Smooth muscle cell (in vitro differentiated cells): ENCODE data around the gene BATF3. TPM values are rescaled to one million over a fixed set of nuclear protein-coding genes. Genes with fewer than 3 reads are reported as not detected.

Experiments
- DNase-seq: peaks from one replicate; lab custom pipeline; 2025; ENCODE audit not compliant: unreplicated experiment; lab: John Stamatoyannopoulos, UW
- H2AFZ ChIP-seq: fragments of 200-600 bp; sonication (generic); 2 replicates; pipeline ENCODE4 v1.6.0; 2016; ENCODE audit warnings: antibody characterized with exemption, low read depth, mild to moderate bottlenecking
- H3F3A ChIP-seq: fragments of 200-600 bp; sonication (generic); 2 replicates; pipeline ENCODE4 v1.6.0; 2017; ENCODE audit warnings: antibody characterized with exemption, low read depth
- H3K27ac ChIP-seq: fragments of 200-600 bp; sonication (generic); 2 replicates; pipeline ENCODE4 v1.5.1; 2016; ENCODE audit warnings: low read depth, mild to moderate bottlenecking
- H3K27me3 ChIP-seq: fragments of 200-600 bp; sonication (generic); 2 replicates; pipeline ENCODE4 v1.6.1; 2016; ENCODE audit warnings: low read depth, mild to moderate bottlenecking
- H3K36me3 ChIP-seq: fragments of 200-600 bp; sonication (generic); 2 replicates; pipeline ENCODE4 v1.5.1; 2016; ENCODE audit warnings: low read depth
- H3K4me1 ChIP-seq: fragments of 200-600 bp; sonication (generic); 2 replicates; pipeline ENCODE4 v1.5.1; 2016; ENCODE audit warnings: low read depth
- H3K4me2 ChIP-seq: fragments of 200-600 bp; sonication (generic); 2 replicates; pipeline ENCODE4 v1.6.0; 2016; ENCODE audit warnings: mild to moderate bottlenecking
- H3K4me3 ChIP-seq: fragments of 200-600 bp; sonication (generic); 2 replicates; pipeline ENCODE4 v1.5.1; 2016; ENCODE audit warnings: mild to moderate bottlenecking
- H3K79me2 ChIP-seq: fragments of 200-600 bp; sonication (generic); 2 replicates; pipeline ENCODE4 v1.6.0; 2016; ENCODE audit warnings: low read depth, mild to moderate bottlenecking
- H3K9ac ChIP-seq: fragments of 200-600 bp; sonication (generic); 2 replicates; pipeline ENCODE4 v1.6.0; 2016; ENCODE audit warnings: low read depth
- H3K9me3 ChIP-seq: fragments of 200-600 bp; sonication (generic); replicated peaks from 2 replicates; pipeline ENCODE4 v1.5.1; 2016; ENCODE audit warnings: low read depth
- H4K20me1 ChIP-seq: fragments of 200-600 bp; sonication (generic); 2 replicates; pipeline ENCODE4 v1.6.0; 2016; ENCODE audit warnings: low read depth
- CTCF ChIP-seq: fragments of 200-600 bp; sonication (generic); IDR thresholded peaks from 2 replicates; pipeline ENCODE4 v1.5.1; 2017; ENCODE audit warnings: borderline replicate concordance, mild to moderate bottlenecking, antibody characterized with exemption; ENCODE audit not compliant: insufficient read depth, poor library complexity, severe bottlenecking
- WGBS: methylation state at CpG from one replicate; pipeline ENCODE4 v1.1.7; 2016; ENCODE audit warnings: low lambda C conversion rate; 5-methylcytosine and 5-hydroxymethylcytosine counted together
- polyA plus RNA-seq: library from polyadenylated mRNA; unstranded; fragments of >200 nt; fragmentation: Nextera tagmentation; extraction: Ambion mirVana; gene quantifications from 2 replicates; pipeline ENCODE4 v1.2.1, GENCODE V29; 2016
- total RNA-seq: library from RNA; depleted of rRNA; stranded (reverse); fragments of >200 nt; gene quantifications from 2 replicates; pipeline ENCODE4 v1.2.3, GENCODE V29; 2014

Gene BATF3
- total and polyA plus RNA-seq, 2 experiments from 2014 or later: 5.8 to 11.5 TPM

- H3F3A ChIP-seq: no peaks in the 10 kb centered on the region
- H3K27ac ChIP-seq: no peak overlapping the region
- H3K9me3 ChIP-seq: no peaks in the 10 kb centered on the region
- H4K20me1 ChIP-seq: no peaks in the 10 kb centered on the region
- no peak overlapping the region for H3K9ac ChIP-seq
- H2AFZ ChIP-seq: no peak overlapping the region
- 90% methylated on average over 6 of the region's 6 CpGs for WGBS
- H3K36me3 ChIP-seq: no peaks in the 10 kb centered on the region
- no peaks in the 10 kb centered on the region for H3K4me1 ChIP-seq
- DNase-seq: no peak
- no peaks in the 10 kb centered on the region for H3K79me2 ChIP-seq
- no peak overlapping the region for H3K4me3 ChIP-seq
- H3K27me3 ChIP-seq: no peaks in the 10 kb centered on the region
- TF ChIP-seq CTCF: no peak
- no peak overlapping the region for H3K4me2 ChIP-seq
These were observed 54.6 kb downstream of the BATF3 start for GRCh38 chr1:212644866-212645545.

GRCh38 chr1:212643877-212644276, 55.8 kb downstream of the BATF3 start:
- H3K9ac ChIP-seq: no peak overlapping the region
- no peak for TF ChIP-seq CTCF
- H3K27me3 ChIP-seq: no peaks in the 10 kb centered on the region
- no peaks in the 10 kb centered on the region for H3K36me3 ChIP-seq
- H3K4me1 ChIP-seq: no peaks in the 10 kb centered on the region
- no peaks in the 10 kb centered on the region for H4K20me1 ChIP-seq
- no peak for DNase-seq
- H3K4me3 ChIP-seq: no peak overlapping the region
- H3K27ac ChIP-seq: no peak overlapping the region
- H3K9me3 ChIP-seq: no peaks in the 10 kb centered on the region
- WGBS: 95% methylated on average over 2 of the region's 2 CpGs
- H2AFZ ChIP-seq: no peak overlapping the region
- no peaks in the 10 kb centered on the region for H3F3A ChIP-seq
- H3K79me2 ChIP-seq: no peaks in the 10 kb centered on the region
- H3K4me2 ChIP-seq: no peak overlapping the region

- no peaks in the 10 kb centered on the region for H3K79me2 ChIP-seq
- no peak for TF ChIP-seq CTCF
- no peaks in the 10 kb centered on the region for H3K9me3 ChIP-seq
- H3K4me3 ChIP-seq: no peak overlapping the region
- H3K4me1 ChIP-seq: no peaks in the 10 kb centered on the region
- no peaks in the 10 kb centered on the region for H3K27me3 ChIP-seq
- no peak for DNase-seq
- 100% methylated on average over 1 of the region's 1 CpG for WGBS
- H2AFZ ChIP-seq: no peak overlapping the region
- no peak overlapping the region for H3K27ac ChIP-seq
- H3F3A ChIP-seq: peaks cover 3% of the 10 kb centered on the region
- H3K4me2 ChIP-seq: no peak overlapping the region
- no peak overlapping the region for H3K9ac ChIP-seq
- no peaks in the 10 kb centered on the region for H4K20me1 ChIP-seq
- H3K36me3 ChIP-seq: no peaks in the 10 kb centered on the region
These were observed 57.7 kb downstream of the BATF3 start for GRCh38 chr1:212641956-212642355.
